ENCODE results near the gene ATP8B2. TPM values are rescaled to one million over a fixed set of nuclear protein-coding genes. Genes with fewer than 3 reads are reported as not detected.

ATP8B2 gene
- polyA plus RNA-seq, 1 experiment, result 73.3 TPM

- H3K27me3 ChIP-seq (ENCODE audit: control insufficient read depth, insufficient read depth, low read length), result no peaks in the 10 kb centered on the region
- ChIA-PET CTCF (interaction anchor here (1.1 to 9.5 kb wide), 3 partner anchors 13 to 212 kb away, joined by 3 to 95 read pairs (median 4); no protein-coding TSS in a partner anchor), POLR2A (no interaction called here)
- H3K4me3 ChIP-seq (ENCODE audit: low read depth, low read length), result no peak overlapping the region
- H3K36me3 ChIP-seq (ENCODE audit: control insufficient read depth, insufficient read depth, low read length), result peaks cover 46% of the 10 kb centered on the region
- DNase-seq (ENCODE audit: low read depth), result no peak
- TF ChIP-seq CTCF (IDR thresholded peaks at IDR 0.05; ENCODE audit: insufficient read depth, low read depth, low read length), result 0 out of 2 replicates have a peak, but pooled peaks have one; percentile 4
These were observed 23.2 kb downstream of the ATP8B2 start for GRCh38 chr1:154348429-154349076.

- ChIA-PET POLR2A (no interaction called here), CTCF (interaction anchor here (1.1 to 9.5 kb wide), 3 partner anchors 14 to 211 kb away, joined by 3 to 95 read pairs (median 4); no protein-coding TSS in a partner anchor)
- Histone ChIP-seq H3K4me3 (ENCODE audit: low read depth, low read length) (no peak overlapping the region), H3K36me3 (ENCODE audit: control insufficient read depth, insufficient read depth, low read length) (peaks cover 41% of the 10 kb centered on the region), H3K27me3 (ENCODE audit: control insufficient read depth, insufficient read depth, low read length) (no peaks in the 10 kb centered on the region)
- no peak for DNase-seq (ENCODE audit: low read depth)
- TF ChIP-seq CTCF (IDR thresholded peaks at IDR 0.05; ENCODE audit: insufficient read depth, low read depth, low read length), result no peak
These were observed 23.8 kb downstream of the ATP8B2 start for GRCh38 chr1:154349121-154349520.

GRCh38 chr1:154350383-154350782 is 25.1 kb downstream of the ATP8B2 start:
- Histone ChIP-seq H3K4me3 (ENCODE audit: low read depth, low read length) (no peak overlapping the region), H3K27me3 (ENCODE audit: control insufficient read depth, insufficient read depth, low read length) (no peaks in the 10 kb centered on the region), H3K36me3 (ENCODE audit: control insufficient read depth, insufficient read depth, low read length) (peaks cover 28% of the 10 kb centered on the region)
- ChIA-PET CTCF (interaction anchor here (0.7 to 9.5 kb wide), 2 partner anchors 15 to 26 kb away, joined by 3 to 95 read pairs; no protein-coding TSS in a partner anchor), POLR2A (no interaction called here)
- TF ChIP-seq CTCF (IDR thresholded peaks at IDR 0.05; ENCODE audit: insufficient read depth, low read depth, low read length), result no peak
- no peak for DNase-seq (ENCODE audit: low read depth)

GRCh38 chr1:154351363-154352068 is 26.2 kb downstream of the ATP8B2 start:
- no peak for DNase-seq (ENCODE audit: low read depth)
- POLR2A ChIA-PET, result interaction anchor here (0.6 kb wide), 2 partner anchors 14 to 15 kb away, joined by 3 to 5 read pairs; no protein-coding TSS in a partner anchor
- Histone ChIP-seq H3K27me3 (ENCODE audit: control insufficient read depth, insufficient read depth, low read length) (peaks cover 3% of the 10 kb centered on the region; the same call in 1 of the 2 replicates), H3K36me3 (ENCODE audit: control insufficient read depth, insufficient read depth, low read length) (peaks cover 19% of the 10 kb centered on the region), H3K4me3 (ENCODE audit: low read depth, low read length) (no peak overlapping the region)
- TF ChIP-seq CTCF (IDR thresholded peaks at IDR 0.05; ENCODE audit: insufficient read depth, low read depth, low read length), result no peak
- CTCF ChIA-PET, result interaction anchor here (0.8 to 9.5 kb wide), 4 partner anchors 16 to 195 kb away, joined by 3 to 95 read pairs (median 3); no protein-coding TSS in a partner anchor

- no peak for DNase-seq (ENCODE audit: low read depth)
- peaks cover 3% of the 10 kb centered on the region; the same call in 1 of the 2 replicates for H3K27me3 ChIP-seq (ENCODE audit: control insufficient read depth, insufficient read depth, low read length)
- peaks cover 16% of the 10 kb centered on the region for H3K36me3 ChIP-seq (ENCODE audit: control insufficient read depth, insufficient read depth, low read length)
- POLR2A ChIA-PET, result interaction anchor here (0.6 kb wide), 1 partner anchor 16 kb away, joined by 3 read pairs; no protein-coding TSS in a partner anchor
- H3K4me3 ChIP-seq (ENCODE audit: low read depth, low read length), result no peak overlapping the region
- CTCF ChIA-PET, result interaction anchor here (1.3 to 2.0 kb wide), 3 partner anchors 8 to 126 kb away, joined by 3 to 16 read pairs (median 5); no protein-coding TSS in a partner anchor
- no peak for TF ChIP-seq CTCF (IDR thresholded peaks at IDR 0.05; ENCODE audit: insufficient read depth, low read depth, low read length)
These were observed 26.9 kb downstream of the ATP8B2 start for GRCh38 chr1:154352245-154352580.
